GM19463 (cell line): Measurements from ENCODE around the gene SLC38A2.

ENCODE experiments used
- ATAC-seq: cut with Tn5 transposase; IDR thresholded peaks from one replicate; pipeline ENCODE4 v1.9.1; 2021; ENCODE audit warnings: mild to moderate bottlenecking, moderate library complexity; ENCODE audit not compliant: unreplicated experiment

Gene SLC38A2

GRCh38 chr12:46395388-46395787, 22.8 kb upstream of the SLC38A2 start:
- ATAC-seq: no peak

- no peak for ATAC-seq
These were observed 19.1 kb upstream of the SLC38A2 start for GRCh38 chr12:46391630-46392029.

- no peak for ATAC-seq
These were observed 18.3 kb upstream of the SLC38A2 start for GRCh38 chr12:46390881-46391280.

- no peak for ATAC-seq
These were observed 17.7 kb upstream of the SLC38A2 start for GRCh38 chr12:46390304-46390703.

GRCh38 chr12:46389031-46389616, 16.6 kb upstream of the SLC38A2 start:
- ATAC-seq: no peak

GRCh38 chr12:46388427-46389021, 16.0 kb upstream of the SLC38A2 start:
- ATAC-seq: peak; percentile 46

- peak; percentile 13 for ATAC-seq
These were observed 15.1 kb upstream of the SLC38A2 start for GRCh38 chr12:46387670-46388069.

GRCh38 chr12:46386877-46387629, 14.5 kb upstream of the SLC38A2 start:
- ATAC-seq: peak; percentile 22

- no peak for ATAC-seq
These were observed 13.8 kb upstream of the SLC38A2 start for GRCh38 chr12:46386360-46386867.

GRCh38 chr12:46385438-46385837, 12.9 kb upstream of the SLC38A2 start:
- no peak for ATAC-seq

- no peak for ATAC-seq
These were observed 12.1 kb upstream of the SLC38A2 start for GRCh38 chr12:46384451-46385309.

- ATAC-seq: peak; percentile 33
These were observed 11.3 kb upstream of the SLC38A2 start for GRCh38 chr12:46383654-46384450.

- ATAC-seq: peak; percentile 65
These were observed 10.5 kb upstream of the SLC38A2 start for GRCh38 chr12:46382964-46383653.

GRCh38 chr12:46382408-46382963, 9.9 kb upstream of the SLC38A2 start:
- ATAC-seq: no peak

- no peak for ATAC-seq
These were observed 8.3 kb upstream of the SLC38A2 start for GRCh38 chr12:46380881-46381280.

- ATAC-seq: no peak
These were observed 7.6 kb upstream of the SLC38A2 start for GRCh38 chr12:46380022-46380796.

- no peak for ATAC-seq
These were observed 6.8 kb upstream of the SLC38A2 start for GRCh38 chr12:46379352-46379751.

- no peak for ATAC-seq
These were observed 6.0 kb upstream of the SLC38A2 start for GRCh38 chr12:46378530-46378929.

GRCh38 chr12:46377678-46378077, 5.1 kb upstream of the SLC38A2 start:
- no peak for ATAC-seq
